Embryonic facial prominence (tissue), 1 donor: ENCODE measurements around the gene LRRC46.

Experiments
- DNase-seq: peaks from one replicate; pipeline ENCODE4 v3.0.0-alpha.2; 2016; ENCODE audit errors: extremely low spot score

Gene LRRC46

GRCh38 chr17:47831934-47832327 lies 461 bp downstream of the LRRC46 start:
- DNase-seq, result no peak

- DNase-seq, result no peak
These were observed 3.3 kb downstream of the LRRC46 start for GRCh38 chr17:47834756-47835155.

- DNase-seq, result no peak
These were observed 5.1 kb downstream of the LRRC46 start for GRCh38 chr17:47836601-47837000.

GRCh38 chr17:47837401-47838039 lies 6.0 kb downstream of the LRRC46 start:
- no peak for DNase-seq

GRCh38 chr17:47838636-47839035 lies 7.2 kb downstream of the LRRC46 start:
- DNase-seq, result no peak

GRCh38 chr17:47839071-47839470 lies 7.6 kb downstream of the LRRC46 start:
- DNase-seq, result no peak

GRCh38 chr17:47840001-47840741 lies 8.7 kb downstream of the LRRC46 start:
- DNase-seq, result no peak

GRCh38 chr17:47840742-47841487 lies 9.4 kb downstream of the LRRC46 start, which contains the start of gene SCRN2:
Gene SCRN2, minus strand, starts transcription at chr17:47841273. Its CDS starts 430 bp downstream, at chr17:47840843.
- DNase-seq, result peak; percentile 63

GRCh38 chr17:47841488-47842291 lies 10.2 kb downstream of the LRRC46 start:
- DNase-seq, result no peak

GRCh38 chr17:47843391-47843730 lies 11.9 kb downstream of the LRRC46 start:
- no peak for DNase-seq

GRCh38 chr17:47844227-47844626 lies 12.8 kb downstream of the LRRC46 start:
- DNase-seq, result no peak

- peak; percentile 96 for DNase-seq
These were observed 13.6 kb downstream of the LRRC46 start for GRCh38 chr17:47844814-47845715.

- no peak for DNase-seq
These were observed 14.2 kb downstream of the LRRC46 start for GRCh38 chr17:47845716-47846075.

- no peak for DNase-seq
These were observed 15.4 kb downstream of the LRRC46 start for GRCh38 chr17:47846716-47847340.

- DNase-seq, result no peak
These were observed 16.1 kb downstream of the LRRC46 start for GRCh38 chr17:47847341-47848197.

GRCh38 chr17:47848198-47848513 lies 16.7 kb downstream of the LRRC46 start:
- no peak for DNase-seq

- DNase-seq, result no peak
These were observed 18.9 kb downstream of the LRRC46 start for GRCh38 chr17:47850373-47850691.

GRCh38 chr17:47850692-47851573 lies 19.5 kb downstream of the LRRC46 start, which contains the start of gene SP6:
Gene SP6, minus strand, starts transcription at chr17:47851163. Its CDS starts 2,734 bp downstream, at chr17:47848429.
- DNase-seq, result no peak

- no peak for DNase-seq
These were observed 20.3 kb downstream of the LRRC46 start for GRCh38 chr17:47851764-47852112.
